Activated CD4-positive, CD25-positive, alpha-beta regulatory T cell treated with anti-CD3 and anti-CD28 coated beads, Interleukin-2, amount 50 U/mL, for 72 hours (primary cell): ENCODE measurements around the gene NCCRP1.

Experiments used
- DNase-seq: peaks from one replicate; pipeline ENCODE4 v3.0.0; 2021

Gene NCCRP1

DNA sequence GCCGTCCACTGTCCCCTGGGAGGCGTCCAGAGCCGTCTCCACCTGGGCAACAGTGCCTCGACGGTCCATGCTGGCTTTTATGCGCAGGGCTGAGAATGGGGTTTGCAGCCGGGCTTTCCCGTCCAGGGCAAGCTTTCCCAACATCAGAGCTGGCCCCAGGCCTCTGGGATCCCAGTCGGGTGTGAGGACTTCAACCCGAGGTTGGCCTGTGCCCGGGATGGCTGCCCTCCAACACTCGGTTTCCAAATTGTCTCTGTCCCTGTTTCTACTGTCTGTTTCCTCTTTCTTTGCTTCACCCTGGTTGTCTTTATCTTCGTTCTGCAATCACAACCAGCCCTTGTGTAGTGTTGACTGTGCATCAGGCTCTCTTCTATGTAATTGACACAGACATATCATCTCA lies 52.0 kb downstream of the NCCRP1 start, which contains the start of gene IFNL4:
IFNL4 (minus strand) TSS at position 51 of the 400 bp plus-strand sequence.
- no peak for DNase-seq

DNA sequence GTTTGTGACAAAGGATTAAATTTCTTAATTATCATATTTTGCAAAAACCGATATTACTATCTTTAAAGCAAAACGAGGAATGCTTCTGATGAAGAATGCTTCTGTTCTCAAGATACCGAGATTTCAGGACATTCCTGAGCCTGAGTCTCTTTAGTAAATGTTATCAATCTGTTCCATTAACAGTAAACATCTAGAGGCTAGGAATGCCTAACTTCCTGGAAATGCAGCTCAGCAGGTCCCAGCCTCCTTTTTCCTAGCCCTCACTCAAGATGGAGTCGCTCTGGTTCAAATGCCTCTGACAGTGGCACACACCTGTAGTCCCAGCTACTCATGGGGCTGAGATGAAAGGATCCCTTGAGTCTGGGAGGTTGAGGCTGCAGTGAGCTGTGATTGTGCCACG lies 54.3 kb downstream of the NCCRP1 start:
- DNase-seq, result no peak
